Measurements from ENCODE around the gene SEMA4C. TPM values are rescaled to one million over a fixed set of nuclear protein-coding genes. Genes with fewer than 3 reads are reported as not detected.

SEMA4C gene
- total RNA-seq, 2 experiments from 2014 or later = 7.7 to 8.5 TPM

DNA sequence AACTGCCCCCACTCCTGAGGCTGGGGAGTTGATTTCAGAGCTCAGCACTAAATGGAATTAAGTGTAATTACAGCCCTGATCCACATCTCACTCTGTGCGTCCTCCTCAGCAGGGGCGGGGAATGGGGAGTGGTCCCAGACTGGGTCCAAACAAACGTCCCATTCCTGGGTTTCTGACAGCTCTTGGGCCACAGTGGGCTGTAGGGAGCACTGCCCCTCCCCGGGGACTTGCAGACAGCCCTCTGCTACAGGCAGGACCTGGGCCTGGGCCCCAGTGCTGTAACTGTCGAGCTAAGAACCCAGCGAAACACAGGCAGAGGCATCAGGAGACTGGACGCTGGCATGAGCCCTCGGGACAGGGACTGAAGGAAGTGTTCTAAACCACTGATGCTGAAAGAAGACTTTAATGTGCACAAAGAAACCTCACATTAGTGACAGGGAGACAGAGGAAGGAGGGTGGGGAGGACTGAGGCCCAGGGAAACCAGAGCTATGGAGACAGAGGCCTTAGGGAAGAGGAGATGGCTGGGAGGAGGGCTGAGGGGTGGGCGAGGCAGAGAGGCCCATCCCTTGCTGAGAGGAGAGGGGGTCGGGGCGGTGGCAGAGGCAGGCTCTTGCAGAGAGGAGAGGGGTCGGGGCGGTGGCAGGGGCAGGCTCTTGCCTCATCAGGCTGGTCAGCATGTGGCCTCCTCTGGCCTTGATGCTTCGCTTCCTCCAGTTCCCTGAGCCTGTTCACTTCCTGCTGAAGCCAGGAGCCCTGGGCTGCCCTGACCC lies 5.8 kb upstream of the SEMA4C start:
- H3K4me1 Mint-ChIP-seq (ENCODE audit: low read depth) = peaks cover 38% of the 10 kb centered on the region
- no peaks in the 10 kb centered on the region for H3K36me3 Mint-ChIP-seq (ENCODE audit: low read depth)
- DNase-seq = no peak
- H3K27ac Mint-ChIP-seq = no peak overlapping the region
- H3K27me3 Mint-ChIP-seq (ENCODE audit: low read depth) = peaks cover 3% of the 10 kb centered on the region
- CTCF ChIA-PET = interaction anchor here (1.1 to 2.1 kb wide), 3 partner anchors 18 to 75 kb away, joined by 3 to 11 read pairs (median 6); partner anchors contain the start of gene ANKRD39
- H3K4me3 Mint-ChIP-seq = no peak overlapping the region
- H3K9me3 Mint-ChIP-seq = no peaks in the 10 kb centered on the region
- intact Hi-C loops (cut with micrococcal nuclease) = loop anchor here (2.0 kb wide), 1 partner anchor 37 kb away; no protein-coding TSS in a partner anchor

DNA sequence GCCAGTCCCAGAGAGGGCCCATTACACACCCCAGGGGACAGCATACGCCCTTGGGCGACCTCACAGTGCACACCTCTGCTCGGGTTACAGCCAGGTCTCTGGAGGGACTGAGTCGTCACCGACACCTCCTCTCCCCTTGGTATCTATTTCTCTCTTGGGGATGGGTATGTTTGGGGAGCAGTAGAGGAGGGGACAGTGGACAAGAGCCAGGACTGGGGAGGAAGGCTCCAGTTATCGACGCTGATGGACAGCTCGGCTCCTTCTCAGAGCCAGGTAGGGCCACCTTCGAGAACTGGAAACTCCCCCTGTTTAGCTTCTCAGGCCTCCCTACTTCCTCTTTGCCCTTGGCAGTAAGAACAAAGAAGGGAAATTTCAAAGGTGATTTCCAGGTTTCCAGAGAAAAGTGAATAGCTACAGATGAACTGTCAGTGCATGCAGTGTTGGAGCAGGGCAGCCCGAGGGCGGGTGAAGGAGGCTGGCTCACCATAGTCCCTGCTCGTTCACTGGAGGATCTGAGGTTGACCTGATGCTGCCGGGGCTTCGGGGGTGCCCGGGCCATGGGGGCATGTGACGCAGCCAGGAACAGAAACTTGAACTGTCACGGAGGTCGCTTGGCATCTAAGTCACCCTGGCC lies 4.4 kb upstream of the SEMA4C start:
- no peaks in the 10 kb centered on the region for H3K36me3 Mint-ChIP-seq (ENCODE audit: low read depth)
- DNase-seq = peak; percentile 43
- intact Hi-C loops (cut with micrococcal nuclease) = loop anchor here (2.0 kb wide), 1 partner anchor 38 kb away; no protein-coding TSS in a partner anchor

DNA sequence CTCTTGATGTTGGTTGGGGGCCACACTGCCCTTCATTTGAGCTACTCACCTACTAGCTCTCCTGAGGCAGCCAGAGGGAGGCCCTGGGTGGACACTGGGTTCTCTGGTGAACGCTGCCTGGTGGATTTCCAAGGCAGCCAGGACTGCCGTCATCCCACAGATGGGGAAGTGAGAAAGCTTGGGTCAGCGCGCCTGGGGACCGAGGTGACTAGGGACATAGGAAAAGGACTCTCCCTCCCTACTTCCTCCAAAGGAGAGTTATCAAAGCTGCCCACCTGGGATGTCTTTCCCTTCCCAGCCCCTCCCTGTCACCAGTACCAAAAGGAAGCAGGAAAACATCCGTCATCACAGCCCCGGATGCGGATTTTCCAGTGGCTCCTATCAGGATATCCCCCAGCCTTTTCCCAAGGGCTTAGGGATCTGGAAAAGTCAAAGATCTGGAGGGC lies 3.8 kb upstream of the SEMA4C start:
- intact Hi-C loops (cut with micrococcal nuclease) = loop anchor here (2.0 kb wide), 1 partner anchor 39 kb away; no protein-coding TSS in a partner anchor
- Mint-ChIP-seq H3K9me3 (no peaks in the 10 kb centered on the region), H3K27me3 (ENCODE audit: low read depth) (peaks cover 6% of the 10 kb centered on the region), H3K4me3 (no peak overlapping the region), H3K36me3 (ENCODE audit: low read depth) (no peaks in the 10 kb centered on the region), H3K4me1 (ENCODE audit: low read depth) (peaks cover 40% of the 10 kb centered on the region), H3K27ac (peak overlapping the region; percentile 38)
- DNase-seq = no peak
- CTCF ChIA-PET = interaction anchor here (0.6 to 1.7 kb wide), 4 partner anchors 16 to 83 kb away, joined by 3 to 6 read pairs (median 4); partner anchors contain the start of gene ANKRD39

More for the DNA sequence above, 4.4 kb upstream of the SEMA4C start:
- no peak overlapping the region for H3K4me3 Mint-ChIP-seq
- peaks cover 6% of the 10 kb centered on the region for H3K27me3 Mint-ChIP-seq (ENCODE audit: low read depth)
- peaks cover 40% of the 10 kb centered on the region for H3K4me1 Mint-ChIP-seq (ENCODE audit: low read depth)
- H3K9me3 Mint-ChIP-seq = no peaks in the 10 kb centered on the region
- CTCF ChIA-PET = interaction anchor here (0.6 to 2.1 kb wide), 5 partner anchors 16 to 82 kb away, joined by 3 to 11 read pairs (median 5); partner anchors contain the start of gene ANKRD39
- H3K27ac Mint-ChIP-seq = peak overlapping the region; percentile 38

DNA sequence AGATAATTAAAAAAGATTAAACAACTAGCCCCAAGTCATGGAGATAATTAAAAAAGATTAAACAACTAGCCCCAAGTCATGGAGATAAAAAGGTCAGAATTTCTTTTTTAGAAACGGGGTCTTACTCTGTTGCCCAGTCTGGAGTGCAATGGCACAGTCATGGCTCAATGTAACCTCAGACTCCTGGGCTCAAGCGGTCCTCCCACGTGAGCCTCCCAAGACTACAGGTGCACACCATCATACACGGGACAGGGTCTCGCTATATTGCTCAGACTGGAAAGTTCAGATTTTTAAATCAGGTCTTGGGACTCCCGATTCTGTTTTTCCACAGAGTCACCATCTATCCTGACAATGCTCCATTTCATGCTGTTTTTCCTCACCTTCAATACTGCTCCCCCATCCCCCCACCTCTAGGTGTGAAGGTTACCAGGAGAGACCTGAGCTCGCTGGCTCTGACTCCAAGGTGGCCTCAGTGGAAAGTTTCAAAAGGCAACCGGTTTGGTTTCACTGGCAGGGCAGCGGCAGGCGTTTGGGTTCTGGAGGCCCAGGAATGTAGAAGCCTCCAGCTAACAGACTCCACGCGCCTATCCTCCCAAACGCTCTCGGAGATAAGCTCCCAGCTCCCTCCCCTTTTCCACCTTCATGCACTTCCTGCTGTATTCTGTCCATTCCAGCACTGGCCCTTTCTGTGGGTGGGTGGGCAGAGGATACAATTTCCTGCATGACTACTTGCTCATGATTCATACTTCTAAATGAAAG lies 2.9 kb upstream of the SEMA4C start:
- Mint-ChIP-seq H3K9me3 (no peaks in the 10 kb centered on the region), H3K4me3 (no peak overlapping the region), H3K27me3 (ENCODE audit: low read depth) (peaks cover 6% of the 10 kb centered on the region), H3K36me3 (ENCODE audit: low read depth) (no peaks in the 10 kb centered on the region), H3K27ac (no peak overlapping the region), H3K4me1 (ENCODE audit: low read depth) (peaks cover 45% of the 10 kb centered on the region)
- peak; percentile 22 for DNase-seq
- CTCF ChIA-PET = interaction anchor here (0.6 to 1.1 kb wide), 4 partner anchors 10 to 110 kb away, joined by 3 read pairs; partner anchors contain the start of gene ANKRD39
- intact Hi-C loops (cut with micrococcal nuclease) = no loop called here

DNA sequence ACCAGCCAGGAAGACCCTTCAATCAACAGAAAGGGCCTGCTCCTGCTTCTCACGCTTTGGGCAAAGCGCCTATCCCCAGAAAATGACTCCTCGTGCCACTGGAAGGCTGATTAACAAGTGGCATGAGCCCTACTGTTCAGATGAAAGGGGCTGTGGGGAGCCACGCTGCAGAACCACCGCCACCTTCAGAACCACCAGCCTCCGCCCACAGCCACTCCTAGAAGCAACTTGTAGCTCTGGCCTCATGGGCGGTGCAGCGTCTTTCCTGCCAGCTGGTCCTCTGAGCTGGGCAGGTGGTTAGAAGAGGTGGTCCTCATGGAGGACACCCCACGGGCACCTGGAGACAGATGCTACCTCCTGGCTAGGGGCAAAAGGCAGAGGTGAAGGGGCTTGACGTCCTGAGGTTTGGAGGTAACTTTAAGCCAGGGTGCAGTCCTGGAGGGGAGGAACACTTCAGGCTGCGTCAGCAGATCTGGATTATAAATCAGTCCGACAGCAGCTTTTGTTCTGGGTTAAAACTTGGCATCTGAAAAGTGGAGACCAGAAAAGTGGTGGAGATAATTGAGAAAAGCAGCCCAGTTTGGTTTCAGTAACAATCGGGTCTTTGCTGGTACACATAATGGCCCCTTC lies 861 bp upstream of the SEMA4C start:
- Mint-ChIP-seq H3K4me3 (peak overlapping the region; percentile 62), H3K36me3 (ENCODE audit: low read depth) (peaks cover 4% of the 10 kb centered on the region), H3K4me1 (ENCODE audit: low read depth) (peaks cover 56% of the 10 kb centered on the region), H3K27ac (no peak overlapping the region), H3K27me3 (ENCODE audit: low read depth) (peaks cover 6% of the 10 kb centered on the region), H3K9me3 (no peaks in the 10 kb centered on the region)
- peak; percentile 47 for DNase-seq
- intact Hi-C loops (cut with micrococcal nuclease) = no loop called here
- CTCF ChIA-PET = interaction anchor here (1.0 to 2.1 kb wide), 4 partner anchors 12 to 84 kb away, joined by 3 to 14 read pairs (median 6); partner anchors contain the start of gene ANKRD39

GRCh38 chr2:96869281-96869821 lies 529 bp downstream of the SEMA4C start:
- peaks cover 4% of the 10 kb centered on the region for H3K36me3 Mint-ChIP-seq (ENCODE audit: low read depth)
- DNase-seq = peak; percentile 17
- H3K4me1 Mint-ChIP-seq (ENCODE audit: low read depth) = peaks cover 44% of the 10 kb centered on the region
- peaks cover 6% of the 10 kb centered on the region for H3K27me3 Mint-ChIP-seq (ENCODE audit: low read depth)
- no peak overlapping the region for H3K27ac Mint-ChIP-seq
- intact Hi-C loops (cut with micrococcal nuclease) = no loop called here
- CTCF ChIA-PET = interaction anchor here (0.6 to 3.3 kb wide), 8 partner anchors 9 to 85 kb away, joined by 3 to 25 read pairs (median 4); partner anchors contain the start of gene ANKRD39
- peak overlapping the region; percentile 56 for H3K4me3 Mint-ChIP-seq
- no peaks in the 10 kb centered on the region for H3K9me3 Mint-ChIP-seq

DNA sequence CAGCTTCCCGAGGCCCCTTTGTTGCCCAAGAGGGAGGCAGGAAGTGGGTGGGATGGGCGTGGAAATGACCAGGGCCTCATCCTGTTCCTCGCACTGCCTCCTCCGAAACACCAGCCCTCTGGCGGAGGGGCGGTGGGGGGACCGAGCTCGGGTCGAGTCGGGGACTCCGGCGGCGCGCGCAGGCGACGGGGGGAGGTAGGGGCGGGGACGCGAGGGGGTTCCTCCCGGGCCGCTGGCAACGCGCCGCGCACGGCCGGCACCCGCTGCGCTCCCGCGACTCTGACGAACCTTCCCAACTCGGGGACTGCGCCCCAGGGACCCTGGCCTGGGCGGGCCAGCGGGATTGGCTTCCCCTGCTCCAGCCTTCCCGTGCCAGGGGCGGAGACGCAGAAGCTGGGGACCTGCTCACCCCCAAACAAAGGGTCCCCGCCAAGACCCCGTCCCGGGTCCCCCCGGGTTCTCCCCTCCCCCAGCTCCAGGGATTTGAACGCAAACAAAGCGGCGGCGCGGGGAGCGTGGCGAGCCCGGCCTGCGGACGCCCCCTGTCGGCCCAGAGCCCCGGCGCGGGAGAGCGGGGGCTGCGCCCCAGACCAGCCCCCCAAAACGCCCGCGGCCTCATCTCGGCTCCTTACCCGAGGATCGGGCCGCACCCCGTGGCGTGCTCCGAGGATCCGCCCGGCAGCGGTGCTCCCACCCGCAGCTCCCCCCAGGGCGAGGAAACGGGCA lies 1.2 kb downstream of the SEMA4C start:
- CTCF ChIA-PET = interaction anchor here (0.6 to 3.3 kb wide), 14 partner anchors 10 to 243 kb away, joined by 3 to 25 read pairs (median 3); partner anchors contain the start of gene ANKRD39
- Mint-ChIP-seq H3K9me3 (no peaks in the 10 kb centered on the region), H3K4me3 (peak overlapping the region; percentile 77), H3K27ac (peak overlapping the region; percentile 78), H3K36me3 (ENCODE audit: low read depth) (peaks cover 4% of the 10 kb centered on the region), H3K4me1 (ENCODE audit: low read depth) (peaks cover 37% of the 10 kb centered on the region), H3K27me3 (ENCODE audit: low read depth) (peaks cover 6% of the 10 kb centered on the region)
- intact Hi-C loops (cut with micrococcal nuclease) = no loop called here
- peak; percentile 73 for DNase-seq

- peaks cover 30% of the 10 kb centered on the region for H3K4me1 Mint-ChIP-seq (ENCODE audit: low read depth)
- H3K4me3 Mint-ChIP-seq = peak overlapping the region; percentile 77
- peaks cover 8% of the 10 kb centered on the region for H3K36me3 Mint-ChIP-seq (ENCODE audit: low read depth)
- intact Hi-C loops (cut with micrococcal nuclease) = loop anchor here (1.0 kb wide), 1 partner anchor 10 kb away; the partner anchor contains the start of gene ANKRD39
- no peak for DNase-seq
- H3K9me3 Mint-ChIP-seq = no peaks in the 10 kb centered on the region
- peaks cover 6% of the 10 kb centered on the region for H3K27me3 Mint-ChIP-seq (ENCODE audit: low read depth)
- CTCF ChIA-PET = interaction anchor here (0.6 to 3.3 kb wide), 14 partner anchors 10 to 244 kb away, joined by 3 to 25 read pairs (median 3); partner anchors contain the start of gene ANKRD39
- peak overlapping the region; percentile 78 for H3K27ac Mint-ChIP-seq
These were observed 1.9 kb downstream of the SEMA4C start for GRCh38 chr2:96867756-96868554.

GRCh38 chr2:96866986-96867755 lies 2.7 kb downstream of the SEMA4C start:
- H3K9me3 Mint-ChIP-seq = no peaks in the 10 kb centered on the region
- peak overlapping the region; percentile 78 for H3K27ac Mint-ChIP-seq
- peaks cover 6% of the 10 kb centered on the region for H3K27me3 Mint-ChIP-seq (ENCODE audit: low read depth)
- intact Hi-C loops (cut with micrococcal nuclease) = loop anchor here (1.0 kb wide), 1 partner anchor 9 kb away; the partner anchor contains the start of gene ANKRD39
- H3K36me3 Mint-ChIP-seq (ENCODE audit: low read depth) = peaks cover 8% of the 10 kb centered on the region
- peaks cover 22% of the 10 kb centered on the region for H3K4me1 Mint-ChIP-seq (ENCODE audit: low read depth)
- DNase-seq = no peak
- CTCF ChIA-PET = interaction anchor here (0.8 to 3.3 kb wide), 4 partner anchors 9 to 94 kb away, joined by 3 to 25 read pairs (median 4); partner anchors contain the start of gene ANKRD39
- H3K4me3 Mint-ChIP-seq = peak overlapping the region; percentile 77
